HG03064 (cell line): ENCODE measurements around the gene SHC4.
"Not testable (repeated sequence)": the region's sequence is repeated elsewhere in the genome, so short reads cannot be mapped to it uniquely, and the experiment has no call there.

Experiments
- ATAC-seq: cut with Tn5 transposase; IDR thresholded peaks from one replicate; pipeline ENCODE4 v1.9.1; 2021; ENCODE audit warnings: low read depth; ENCODE audit not compliant: unreplicated experiment

SHC4 gene

GRCh38 chr15:48925714-48926223 lies 38.0 kb downstream of the SHC4 start:
- ATAC-seq: no peak

GRCh38 chr15:48924528-48925393 lies 39.0 kb downstream of the SHC4 start:
- no peak for ATAC-seq

- ATAC-seq: no peak
These were observed 41.7 kb downstream of the SHC4 start for GRCh38 chr15:48922046-48922445.

GRCh38 chr15:48916721-48917120 lies 47.0 kb downstream of the SHC4 start:
- no peak for ATAC-seq

- ATAC-seq: no peak
These were observed 47.9 kb downstream of the SHC4 start for GRCh38 chr15:48915861-48916260.

GRCh38 chr15:48914717-48915116 lies 49.0 kb downstream of the SHC4 start:
- no peak for ATAC-seq

- no peak for ATAC-seq
These were observed 50.6 kb downstream of the SHC4 start for GRCh38 chr15:48913141-48913540.

GRCh38 chr15:48910554-48910953 lies 53.2 kb downstream of the SHC4 start:
- ATAC-seq: not testable (repeated sequence)

GRCh38 chr15:48909313-48909712 lies 54.4 kb downstream of the SHC4 start:
- ATAC-seq: not testable (repeated sequence)

- ATAC-seq: no peak
These were observed 57.9 kb downstream of the SHC4 start for GRCh38 chr15:48905847-48906246.

GRCh38 chr15:48905216-48905615 lies 58.5 kb downstream of the SHC4 start:
- no peak for ATAC-seq

- ATAC-seq: no peak
These were observed 59.0 kb downstream of the SHC4 start for GRCh38 chr15:48904758-48905157.

GRCh38 chr15:48899793-48900192 lies 63.9 kb downstream of the SHC4 start:
- no peak for ATAC-seq

GRCh38 chr15:48898446-48898845 lies 65.3 kb downstream of the SHC4 start:
- ATAC-seq: no peak

GRCh38 chr15:48898032-48898431 lies 65.7 kb downstream of the SHC4 start:
- no peak for ATAC-seq

GRCh38 chr15:48896869-48897814 lies 66.6 kb downstream of the SHC4 start:
- ATAC-seq: no peak

GRCh38 chr15:48893311-48893710 lies 70.4 kb downstream of the SHC4 start:
- no peak for ATAC-seq

- no peak for ATAC-seq
These were observed 72.4 kb downstream of the SHC4 start for GRCh38 chr15:48891232-48891765.

GRCh38 chr15:48890375-48890972 lies 73.2 kb downstream of the SHC4 start:
- no peak for ATAC-seq

- ATAC-seq: no peak
These were observed 73.8 kb downstream of the SHC4 start for GRCh38 chr15:48889925-48890324.
